Mucosa of stomach (tissue), 1 donor: ENCODE measurements around the gene HSD11B1.

Experiments used
- H3K27me3 ChIP-seq: one replicate; pipeline ENCODE4 v1.7.0; 2013; ENCODE audit warnings: mild to moderate bottlenecking, low read length; ENCODE audit not compliant: control insufficient read depth, insufficient read depth
- H3K36me3 ChIP-seq: one replicate; pipeline ENCODE4 v1.7.0; 2013; ENCODE audit warnings: low read length; ENCODE audit not compliant: control insufficient read depth, insufficient read depth
- H3K4me1 ChIP-seq: one replicate; pipeline ENCODE4 v1.7.0; 2013; ENCODE audit warnings: mild to moderate bottlenecking, low read length; ENCODE audit not compliant: control insufficient read depth, insufficient read depth
- H3K4me3 ChIP-seq: one replicate; pipeline ENCODE4 v1.7.0; 2013; ENCODE audit warnings: low read length
- H3K9ac ChIP-seq: one replicate; pipeline ENCODE4 v1.7.0; 2013; ENCODE audit warnings: mild to moderate bottlenecking, low read length, moderate library complexity
- H3K9me3 ChIP-seq: one replicate; pipeline ENCODE4 v1.7.0; 2013; ENCODE audit warnings: mild to moderate bottlenecking, low read length, moderate library complexity; ENCODE audit not compliant: control insufficient read depth
- donor health status: Pancreatic carcinoma.

HSD11B1 gene

DNA sequence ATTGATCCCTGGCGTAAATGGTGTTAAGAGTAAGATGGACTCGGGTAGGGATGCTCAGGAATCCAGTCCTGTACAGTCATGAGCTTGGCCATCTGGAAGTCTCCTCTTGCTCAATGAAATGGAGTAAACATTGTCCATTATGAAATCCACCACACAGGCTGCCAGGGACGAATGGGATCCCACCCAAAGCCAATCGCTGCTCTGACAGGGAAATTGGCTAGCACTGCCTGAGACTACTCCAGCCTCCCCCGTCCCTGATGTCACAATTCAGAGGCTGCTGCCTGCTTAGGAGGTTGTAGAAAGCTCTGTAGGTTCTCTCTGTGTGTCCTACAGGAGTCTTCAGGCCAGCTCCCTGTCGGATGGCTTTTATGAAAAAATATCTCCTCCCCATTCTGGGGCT lies at the start of gene HSD11B1:
Gene HSD11B1 (plus strand): TSS at position 263 of the 400 bp plus-strand sequence. CDS start 97 bp downstream, at position 360.
- H3K36me3 ChIP-seq: no peaks in the 10 kb centered on the region
- H3K9ac ChIP-seq: no peak within 1 kb of the TSS
- H3K9me3 ChIP-seq: no peaks in the 10 kb centered on the region
- H3K27me3 ChIP-seq: no peaks in the 10 kb centered on the region
- H3K4me3 ChIP-seq: no peak within 1 kb of the TSS
- H3K4me1 ChIP-seq: no peaks in the 10 kb centered on the region

DNA sequence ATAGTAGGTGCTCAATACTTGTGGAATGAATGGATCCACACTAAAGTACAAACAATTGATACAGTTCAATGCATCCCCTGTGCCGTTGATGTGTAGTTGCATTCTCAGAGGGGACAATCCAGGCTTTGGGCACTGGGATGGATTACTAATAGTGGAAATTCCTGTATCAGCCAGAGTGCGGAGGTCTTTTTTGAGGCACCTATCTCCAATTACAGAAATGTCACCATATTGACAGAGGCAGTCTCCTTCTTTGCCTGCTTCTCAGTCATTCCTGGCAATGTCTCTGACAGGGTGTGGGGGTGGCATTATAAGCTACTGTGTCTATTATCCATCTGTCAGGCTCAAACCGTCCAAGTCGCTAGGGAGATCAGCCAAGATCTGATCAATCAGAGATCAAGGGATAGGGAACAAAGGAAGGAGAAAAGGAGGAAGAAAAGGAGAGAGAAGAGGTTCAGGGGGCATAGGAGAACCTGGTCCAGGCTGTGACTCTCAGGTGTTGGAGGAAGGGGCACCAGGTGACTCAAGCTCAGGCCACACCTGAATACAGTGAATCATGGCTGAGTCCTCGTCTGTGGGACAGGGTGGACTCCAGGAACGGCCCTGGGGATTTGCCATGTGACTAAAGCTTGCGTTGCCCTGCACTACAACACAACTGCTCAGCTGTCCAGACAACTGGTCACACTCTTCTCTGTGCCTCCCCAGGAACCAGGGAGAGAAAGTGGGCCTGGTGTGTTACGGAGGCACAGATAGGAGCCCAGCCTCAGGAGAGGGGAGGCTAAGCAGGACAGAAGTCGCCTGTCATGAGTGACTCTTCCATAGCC lies 49.0 kb upstream of the HSD11B1 start:
- no peak overlapping the region for H3K4me3 ChIP-seq
- no peak overlapping the region for H3K9ac ChIP-seq
- H3K27me3 ChIP-seq: no peaks in the 10 kb centered on the region
- no peaks in the 10 kb centered on the region for H3K36me3 ChIP-seq
- H3K9me3 ChIP-seq: no peaks in the 10 kb centered on the region
- peaks cover 63% of the 10 kb centered on the region for H3K4me1 ChIP-seq

DNA sequence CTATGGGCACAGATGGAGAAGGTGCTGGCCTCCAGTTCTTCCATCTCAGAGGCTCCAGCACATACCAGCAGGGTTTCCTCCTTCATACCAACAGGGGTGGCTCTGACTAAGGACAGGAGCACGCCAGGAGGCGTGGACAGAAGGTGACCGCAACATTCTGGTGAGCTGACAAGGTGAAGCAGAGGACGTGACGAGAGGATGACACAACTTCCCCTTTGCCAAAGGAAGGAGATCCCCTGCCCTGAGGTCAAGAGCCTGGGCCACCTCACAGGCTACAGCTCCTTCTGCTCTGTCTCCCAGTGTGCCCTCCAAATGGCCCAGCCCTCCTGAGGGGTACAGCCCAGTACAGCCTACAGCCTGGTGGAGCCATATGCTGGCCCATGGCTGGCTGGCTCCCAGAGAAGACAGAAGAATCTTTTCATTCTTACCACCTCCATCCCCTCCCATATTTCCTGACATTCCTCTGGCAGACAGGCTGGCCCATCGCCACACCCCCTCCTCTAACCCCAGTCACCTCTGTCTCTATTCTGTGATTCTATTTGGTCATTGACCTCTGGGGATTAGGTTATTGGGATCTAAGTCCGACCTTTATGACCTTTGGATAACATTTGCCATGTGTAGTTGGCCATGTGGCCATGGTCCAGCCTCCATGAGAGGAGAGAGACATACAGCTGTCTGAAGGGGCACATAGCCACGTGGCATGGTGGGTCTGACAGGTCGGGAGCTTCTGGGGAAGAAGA lies 47.3 kb upstream of the HSD11B1 start:
- peaks cover 55% of the 10 kb centered on the region for H3K4me1 ChIP-seq
- H3K4me3 ChIP-seq: no peak overlapping the region
- H3K9me3 ChIP-seq: no peaks in the 10 kb centered on the region
- no peaks in the 10 kb centered on the region for H3K27me3 ChIP-seq
- no peak overlapping the region for H3K9ac ChIP-seq
- no peaks in the 10 kb centered on the region for H3K36me3 ChIP-seq

GRCh38 chr1:209657918-209658317 lies 46.7 kb upstream of the HSD11B1 start:
- Histone ChIP-seq H3K36me3 (no peaks in the 10 kb centered on the region), H3K9ac (no peak overlapping the region), H3K4me3 (no peak overlapping the region), H3K27me3 (no peaks in the 10 kb centered on the region), H3K9me3 (no peaks in the 10 kb centered on the region), H3K4me1 (peaks cover 55% of the 10 kb centered on the region)

GRCh38 chr1:209659909-209660308 lies 44.7 kb upstream of the HSD11B1 start:
- Histone ChIP-seq H3K9ac (no peak overlapping the region), H3K4me3 (no peak overlapping the region), H3K4me1 (peaks cover 41% of the 10 kb centered on the region), H3K36me3 (no peaks in the 10 kb centered on the region), H3K9me3 (no peaks in the 10 kb centered on the region), H3K27me3 (no peaks in the 10 kb centered on the region)

GRCh38 chr1:209661071-209661470 lies 43.6 kb upstream of the HSD11B1 start:
- Histone ChIP-seq H3K4me1 (peaks cover 31% of the 10 kb centered on the region), H3K9ac (no peak overlapping the region)

GRCh38 chr1:209662879-209663327 lies 41.7 kb upstream of the HSD11B1 start:
- H3K4me3 ChIP-seq: no peak overlapping the region

More at GRCh38 chr1:209661071-209661470, 43.6 kb upstream of the HSD11B1 start:
- no peak overlapping the region for H3K4me3 ChIP-seq
- H3K9me3 ChIP-seq: no peaks in the 10 kb centered on the region
- no peaks in the 10 kb centered on the region for H3K27me3 ChIP-seq
- no peaks in the 10 kb centered on the region for H3K36me3 ChIP-seq

DNA sequence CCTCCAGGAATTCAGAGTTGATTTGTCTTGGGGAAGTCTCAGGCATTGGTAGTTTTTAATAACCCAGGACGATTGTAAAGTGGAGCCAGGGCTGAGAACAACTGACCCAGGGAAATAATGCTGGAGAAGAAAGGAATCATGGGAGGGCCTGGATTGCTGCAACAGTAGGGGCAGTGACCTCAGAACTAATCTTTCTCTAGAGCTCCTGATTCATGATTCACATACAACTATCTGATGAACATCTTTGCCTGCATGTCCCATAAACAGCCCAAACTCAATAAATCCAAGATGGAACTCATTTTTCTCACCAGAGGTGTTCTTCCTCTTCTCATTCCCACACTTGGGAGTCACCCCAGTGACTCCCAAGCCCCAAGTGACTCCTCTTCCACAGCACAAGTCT lies 37.5 kb upstream of the HSD11B1 start:
- no peaks in the 10 kb centered on the region for H3K9me3 ChIP-seq
- H3K9ac ChIP-seq: no peak overlapping the region
- no peak overlapping the region for H3K4me3 ChIP-seq
- peaks cover 14% of the 10 kb centered on the region for H3K4me1 ChIP-seq
- no peaks in the 10 kb centered on the region for H3K36me3 ChIP-seq
- H3K27me3 ChIP-seq: no peaks in the 10 kb centered on the region

More at GRCh38 chr1:209662879-209663327, 41.7 kb upstream of the HSD11B1 start:
- no peaks in the 10 kb centered on the region for H3K36me3 ChIP-seq
- peaks cover 14% of the 10 kb centered on the region for H3K4me1 ChIP-seq
- no peak overlapping the region for H3K9ac ChIP-seq
- no peaks in the 10 kb centered on the region for H3K27me3 ChIP-seq
- H3K9me3 ChIP-seq: no peaks in the 10 kb centered on the region

DNA sequence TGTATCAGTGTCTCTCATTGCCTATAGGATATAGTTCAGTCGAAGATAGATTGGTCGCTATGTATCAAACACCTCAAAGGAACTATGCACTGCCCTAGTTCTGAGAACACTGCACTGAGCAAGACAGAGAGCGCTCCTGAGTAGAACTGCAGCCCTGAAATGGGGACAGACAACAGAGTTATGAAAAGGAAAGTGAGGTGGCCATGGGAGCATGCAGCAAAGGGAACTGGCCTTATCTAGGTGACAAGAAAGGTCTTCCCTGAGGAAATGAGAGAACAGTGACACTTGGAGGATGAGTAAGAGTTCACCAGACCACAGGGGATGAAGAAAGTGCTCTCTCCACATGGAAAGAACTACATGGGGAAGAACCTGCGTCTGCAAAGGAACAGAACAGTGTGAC lies 36.9 kb upstream of the HSD11B1 start:
- Histone ChIP-seq H3K27me3 (no peaks in the 10 kb centered on the region), H3K9me3 (no peaks in the 10 kb centered on the region), H3K4me1 (peaks cover 8% of the 10 kb centered on the region)

GRCh38 chr1:209670441-209671082 lies 34.1 kb upstream of the HSD11B1 start:
- no peaks in the 10 kb centered on the region for H3K9me3 ChIP-seq
- H3K36me3 ChIP-seq: no peaks in the 10 kb centered on the region
- no peak overlapping the region for H3K9ac ChIP-seq
- H3K27me3 ChIP-seq: no peaks in the 10 kb centered on the region
- H3K4me3 ChIP-seq: no peak overlapping the region
- peaks cover 19% of the 10 kb centered on the region for H3K4me1 ChIP-seq

More for the DNA sequence above, 36.9 kb upstream of the HSD11B1 start:
- Histone ChIP-seq H3K4me3 (no peak overlapping the region), H3K36me3 (no peaks in the 10 kb centered on the region), H3K9ac (no peak overlapping the region)

DNA sequence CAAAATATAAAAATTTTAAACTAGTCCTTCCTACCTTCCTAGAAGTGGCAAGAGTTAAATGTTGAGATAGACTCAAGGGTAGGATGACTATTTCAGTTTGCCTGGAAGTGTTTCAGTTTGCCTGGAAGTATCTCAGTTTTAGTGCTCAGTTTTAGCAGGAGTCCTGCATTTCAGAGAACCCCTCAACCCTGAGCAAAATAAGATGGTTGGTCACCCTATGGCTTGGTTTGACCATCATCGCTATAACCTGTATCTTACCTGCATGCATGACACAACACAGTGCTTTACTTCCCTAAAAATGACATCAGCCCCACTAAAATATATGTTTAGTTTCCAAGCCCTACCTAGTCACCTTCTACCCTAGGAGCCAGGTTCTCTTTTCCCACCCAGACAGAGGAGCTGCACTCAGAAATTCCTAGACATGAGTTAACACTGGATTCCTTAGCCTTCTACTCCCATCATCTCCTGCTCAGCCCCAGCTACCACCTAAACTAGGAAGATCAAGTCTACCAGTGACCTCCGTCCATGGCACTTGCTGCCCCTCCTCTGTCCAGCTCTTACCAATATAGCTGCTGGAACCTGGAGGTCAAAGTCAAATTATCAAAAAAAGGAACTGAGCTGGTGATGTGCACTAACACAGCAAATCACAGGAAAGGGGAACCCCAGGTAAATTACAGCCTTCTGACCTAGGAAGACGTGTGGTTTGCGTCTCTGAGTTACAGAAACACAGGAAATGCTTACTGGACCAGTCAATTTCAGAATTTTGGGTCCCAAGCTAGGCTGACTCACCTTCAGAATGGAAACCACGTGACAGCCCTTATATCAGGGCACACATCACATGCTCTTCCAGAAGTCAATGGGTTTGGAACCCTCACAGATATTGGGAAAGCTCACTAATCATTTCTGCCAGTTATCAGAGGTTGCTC lies 31.7 kb upstream of the HSD11B1 start:
- Histone ChIP-seq H3K27me3 (no peaks in the 10 kb centered on the region), H3K9me3 (no peaks in the 10 kb centered on the region), H3K4me1 (peaks cover 23% of the 10 kb centered on the region), H3K36me3 (no peaks in the 10 kb centered on the region), H3K4me3 (no peak overlapping the region), H3K9ac (no peak overlapping the region)
